GM13977 (cell line): ENCODE results near the gene LRRC1.
"Not testable (repeated sequence)": the region's sequence is repeated elsewhere in the genome, so short reads cannot be mapped to it uniquely, and the experiment has no call there.

Experiments used
- DNase-seq: peaks from one replicate; pipeline ENCODE4 v3.0.0; 2012; ENCODE audit warnings: low spot score
- CTCF ChIP-seq: IDR thresholded peaks from 2 replicates; pipeline ENCODE4 v1.5.1; 2012; ENCODE audit warnings: mild to moderate bottlenecking, control low read depth; ENCODE audit not compliant: insufficient read depth; ENCODE audit errors: extremely low read depth, missing control alignments
- in situ Hi-C: fragments of 300-500 bp; cut with MboI; formaldehyde crosslinking; loops from one replicate; pipeline ENCODE4 v1.12.0; 2022; ENCODE audit warnings: low sequenced_read_pairs, low pct_unique_long_range_greater_than_20kb, mixed read lengths, inconsistent platforms; ENCODE audit not compliant: unreplicated experiment

LRRC1 gene

GRCh38 chr6:53802582-53802981 lies 7.8 kb downstream of the LRRC1 start:
- DNase-seq, result no peak
- TF ChIP-seq CTCF, result no peak
- in situ Hi-C loops, result no loop called here

- in situ Hi-C loops, result no loop called here
- DNase-seq, result no peak
- TF ChIP-seq CTCF, result no peak
Measured at GRCh38 chr6:53803081-53803860, 8.5 kb downstream of the LRRC1 start.

- no peak for DNase-seq
- TF ChIP-seq CTCF, result no peak
- in situ Hi-C loops, result no loop called here
Measured at GRCh38 chr6:53805016-53805415, 10.2 kb downstream of the LRRC1 start.

GRCh38 chr6:53805725-53806124 lies 10.9 kb downstream of the LRRC1 start:
- in situ Hi-C loops, result no loop called here
- no peak for TF ChIP-seq CTCF
- no peak for DNase-seq

- DNase-seq, in situ Hi-C loops: not testable (repeated sequence)
Measured at GRCh38 chr6:53807606-53808005, 12.8 kb downstream of the LRRC1 start.

- no peak for DNase-seq
- in situ Hi-C loops, result no loop called here
- TF ChIP-seq CTCF, result no peak
Measured at GRCh38 chr6:53808302-53808881, 13.6 kb downstream of the LRRC1 start.

GRCh38 chr6:53809691-53810090 lies 14.9 kb downstream of the LRRC1 start:
- in situ Hi-C loops, result no loop called here
- TF ChIP-seq CTCF, result no peak
- DNase-seq, result no peak
